ENCODE measurements around the gene PPP2R5E. TPM values are rescaled to one million over a fixed set of nuclear protein-coding genes. Genes with fewer than 3 reads are reported as not detected.
"Not testable (repeated sequence)": the region's sequence is repeated elsewhere in the genome, so short reads cannot be mapped to it uniquely, and the experiment has no call there.

The PPP2R5E gene
- total RNA-seq, 2 experiments from 2014 or later, result 39.5 to 39.8 TPM

DNA sequence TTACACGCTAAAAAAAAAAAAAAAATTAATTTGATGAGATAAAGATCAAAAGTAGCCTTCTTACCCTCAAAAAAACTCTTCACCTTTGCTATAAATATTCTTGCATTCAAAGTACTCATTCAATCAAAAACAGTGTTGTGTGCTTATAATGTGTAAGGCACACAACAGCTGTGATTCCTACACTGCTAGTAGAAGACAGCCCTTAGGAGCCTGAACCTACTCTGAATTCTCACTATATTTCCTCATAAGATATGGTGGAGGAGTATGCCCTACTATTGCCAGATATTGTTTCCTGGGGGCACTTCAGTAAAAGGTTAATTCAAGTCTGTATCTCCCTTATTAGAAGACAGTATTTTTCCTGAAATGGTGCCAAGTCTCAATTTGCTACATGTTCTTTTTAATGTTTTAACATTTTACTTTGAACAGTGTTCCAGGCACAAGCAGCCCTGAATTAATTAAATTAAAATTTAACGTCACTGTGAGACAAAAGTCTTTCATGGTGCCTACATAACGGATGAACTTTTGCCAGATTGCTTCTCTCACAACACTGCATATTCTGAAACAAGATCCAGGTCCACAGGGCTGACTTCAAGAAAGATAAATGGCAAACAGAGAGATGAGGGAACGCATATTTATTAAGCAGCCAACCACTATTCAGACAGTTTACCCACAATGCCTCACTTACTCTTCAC lies 19.3 kb downstream of the PPP2R5E start:
- TF ChIP-seq, protein P1, sequence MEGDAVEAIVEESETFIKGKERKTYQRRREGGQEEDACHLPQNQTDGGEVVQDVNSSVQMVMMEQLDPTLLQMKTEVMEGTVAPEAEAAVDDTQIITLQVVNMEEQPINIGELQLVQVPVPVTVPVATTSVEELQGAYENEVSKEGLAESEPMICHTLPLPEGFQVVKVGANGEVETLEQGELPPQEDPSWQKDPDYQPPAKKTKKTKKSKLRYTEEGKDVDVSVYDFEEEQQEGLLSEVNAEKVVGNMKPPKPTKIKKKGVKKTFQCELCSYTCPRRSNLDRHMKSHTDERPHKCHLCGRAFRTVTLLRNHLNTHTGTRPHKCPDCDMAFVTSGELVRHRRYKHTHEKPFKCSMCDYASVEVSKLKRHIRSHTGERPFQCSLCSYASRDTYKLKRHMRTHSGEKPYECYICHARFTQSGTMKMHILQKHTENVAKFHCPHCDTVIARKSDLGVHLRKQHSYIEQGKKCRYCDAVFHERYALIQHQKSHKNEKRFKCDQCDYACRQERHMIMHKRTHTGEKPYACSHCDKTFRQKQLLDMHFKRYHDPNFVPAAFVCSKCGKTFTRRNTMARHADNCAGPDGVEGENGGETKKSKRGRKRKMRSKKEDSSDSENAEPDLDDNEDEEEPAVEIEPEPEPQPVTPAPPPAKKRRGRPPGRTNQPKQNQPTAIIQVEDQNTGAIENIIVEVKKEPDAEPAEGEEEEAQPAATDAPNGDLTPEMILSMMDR (IDR thresholded peaks at IDR 0.05), result no peak
- ChIA-PET CTCF (no interaction called here), POLR2A (no interaction called here)
- Mint-ChIP-seq H3K27ac (no peak overlapping the region), H3K4me3 (no peak overlapping the region), H3K4me1 (ENCODE audit: low read depth) (peaks cover 19% of the 10 kb centered on the region), H3K9me3 (no peaks in the 10 kb centered on the region), H3K36me3 (ENCODE audit: low read depth) (peaks cover 23% of the 10 kb centered on the region), H3K27me3 (no peaks in the 10 kb centered on the region)
- ATAC-seq, result no peak
- DNase-seq, result no peak
- intact Hi-C loops (cut with micrococcal nuclease), result no loop called here

DNA sequence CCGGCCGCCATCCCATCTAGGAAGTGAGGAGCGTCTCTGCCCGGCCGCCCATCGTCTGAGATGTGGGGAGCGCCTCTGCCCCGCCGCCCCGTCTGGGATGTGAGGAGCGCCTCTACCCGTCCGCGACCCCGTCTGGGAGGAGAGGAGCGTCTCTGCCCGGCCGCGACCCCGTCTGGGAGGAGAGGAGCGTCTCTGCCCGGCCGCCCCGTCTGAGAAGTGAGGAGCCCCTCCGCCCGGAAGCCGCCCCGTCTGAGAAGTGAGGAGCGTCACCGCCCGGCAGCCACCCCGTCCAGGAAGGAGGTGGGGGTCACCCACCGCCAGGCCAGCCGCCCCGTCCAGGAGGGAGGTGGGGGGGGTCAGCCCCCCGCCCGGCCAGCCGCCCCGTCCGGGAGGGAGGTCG lies 20.7 kb downstream of the PPP2R5E start:
- H3K4me1 Mint-ChIP-seq (ENCODE audit: low read depth), result peaks cover 20% of the 10 kb centered on the region
- intact Hi-C loops (cut with micrococcal nuclease); DNase-seq; H3K27ac Mint-ChIP-seq; ATAC-seq; H3K9me3 Mint-ChIP-seq; CTCF ChIA-PET; POLR2A ChIA-PET; H3K4me3 Mint-ChIP-seq; H3K27me3 Mint-ChIP-seq: not testable (repeated sequence)
- peaks cover 23% of the 10 kb centered on the region for H3K36me3 Mint-ChIP-seq (ENCODE audit: low read depth)

DNA sequence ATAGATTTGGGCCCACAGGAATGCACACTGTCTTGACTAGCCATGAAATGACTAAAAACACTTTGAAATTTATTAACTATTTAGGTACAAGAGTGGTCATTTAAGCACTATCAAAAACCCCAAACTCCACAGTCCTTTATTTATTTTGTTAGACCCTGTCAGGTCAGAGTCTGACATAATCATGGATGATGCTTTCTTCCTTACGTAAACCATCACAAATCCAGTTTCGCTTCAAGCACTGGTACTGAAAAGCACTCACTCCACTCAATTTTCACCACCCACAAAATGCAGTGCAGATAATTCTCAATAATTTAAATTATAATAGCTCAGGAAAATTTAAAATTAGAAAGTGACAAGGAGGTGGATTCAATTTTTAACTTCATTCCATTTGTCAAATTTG lies 25.8 kb downstream of the PPP2R5E start:
- no peak overlapping the region for H3K27ac Mint-ChIP-seq
- H3K4me3 Mint-ChIP-seq, result no peak overlapping the region
- TF ChIP-seq, protein P1 (IDR thresholded peaks at IDR 0.05), result no peak
- peaks cover 33% of the 10 kb centered on the region for H3K4me1 Mint-ChIP-seq (ENCODE audit: low read depth)
- peaks cover 10% of the 10 kb centered on the region for H3K36me3 Mint-ChIP-seq (ENCODE audit: low read depth)
- DNase-seq, result no peak
- H3K27me3 Mint-ChIP-seq, result no peaks in the 10 kb centered on the region
- H3K9me3 Mint-ChIP-seq, result no peaks in the 10 kb centered on the region
- ATAC-seq, result no peak
- intact Hi-C loops (cut with micrococcal nuclease), result no loop called here
- CTCF ChIA-PET, result no interaction called here
- POLR2A ChIA-PET, result no interaction called here

DNA sequence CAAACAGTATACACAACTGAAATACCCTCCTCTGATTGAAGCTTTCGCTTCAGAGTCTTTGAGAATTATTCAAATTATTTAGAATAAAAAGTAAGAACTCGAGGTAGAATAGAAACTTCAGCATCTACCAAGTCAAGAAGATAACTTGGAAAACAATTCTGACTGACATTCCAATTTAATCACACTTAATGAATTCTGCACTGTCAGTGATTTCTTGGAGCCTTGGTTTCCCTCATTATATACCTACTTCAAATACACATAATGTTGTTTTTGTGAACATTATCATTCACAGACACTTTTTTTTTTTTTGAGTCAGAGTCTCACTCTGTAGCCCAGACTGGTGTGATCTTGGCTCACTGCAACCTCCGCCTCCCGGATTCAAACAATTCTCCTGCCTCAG lies 27.9 kb downstream of the PPP2R5E start:
- TF ChIP-seq, protein P1 (IDR thresholded peaks at IDR 0.05), result no peak
- H3K4me3 Mint-ChIP-seq, result no peak overlapping the region
- ATAC-seq (no peak), DNase-seq (no peak)
- ChIA-PET POLR2A (interaction anchor here (0.5 kb wide), 1 partner anchor 316 kb away, joined by 3 read pairs; no protein-coding TSS in a partner anchor), CTCF (interaction anchor here (1.2 kb wide), 1 partner anchor 22 kb away, joined by 3 read pairs; no protein-coding TSS in a partner anchor)
- no peaks in the 10 kb centered on the region for H3K9me3 Mint-ChIP-seq
- H3K36me3 Mint-ChIP-seq (ENCODE audit: low read depth), result peaks cover 7% of the 10 kb centered on the region
- H3K27ac Mint-ChIP-seq, result no peak overlapping the region
- intact Hi-C loops (cut with micrococcal nuclease), result no loop called here
- H3K27me3 Mint-ChIP-seq, result no peaks in the 10 kb centered on the region
- peaks cover 48% of the 10 kb centered on the region for H3K4me1 Mint-ChIP-seq (ENCODE audit: low read depth)

DNA sequence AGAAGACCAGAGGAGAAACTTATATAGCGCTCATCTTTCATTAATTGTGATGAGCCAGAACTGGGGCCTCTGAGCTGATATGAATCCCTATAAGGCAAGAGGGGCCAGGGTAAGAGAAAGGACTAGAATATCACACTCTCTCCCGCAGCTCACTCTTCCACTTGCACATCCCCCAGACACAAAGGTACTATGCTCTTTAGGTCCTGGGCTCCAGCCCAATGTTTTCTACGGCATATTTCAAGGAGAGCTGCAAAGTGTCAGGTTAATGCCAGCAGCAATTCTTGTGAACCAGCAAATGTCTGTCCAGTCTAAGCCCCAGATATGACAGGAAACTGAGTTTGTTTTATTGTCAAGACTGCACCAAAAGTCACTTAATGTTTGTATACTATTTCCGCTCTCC lies 29.4 kb downstream of the PPP2R5E start:
- Mint-ChIP-seq H3K36me3 (ENCODE audit: low read depth) (peaks cover 9% of the 10 kb centered on the region), H3K27me3 (no peaks in the 10 kb centered on the region), H3K4me3 (no peak overlapping the region), H3K4me1 (ENCODE audit: low read depth) (peaks cover 55% of the 10 kb centered on the region), H3K27ac (no peak overlapping the region), H3K9me3 (no peaks in the 10 kb centered on the region)
- no peak for ATAC-seq
- TF ChIP-seq, protein P1 (IDR thresholded peaks at IDR 0.05), result no peak
- ChIA-PET POLR2A (interaction anchor here (1.3 kb wide), 1 partner anchor 65 kb away, joined by 4 read pairs; no protein-coding TSS in a partner anchor), CTCF (no interaction called here)
- intact Hi-C loops (cut with micrococcal nuclease), result no loop called here
- no peak for DNase-seq

Measured in activated CD8-positive, alpha-beta T cell treated with anti-CD3 and anti-CD28 coated beads for 36 hours (primary cell).